ENCODE measurements around the gene CRY1. TPM values are rescaled to one million over a fixed set of nuclear protein-coding genes. Genes with fewer than 3 reads are reported as not detected.

CRY1 gene
- total RNA-seq, 1 experiment from 2014 or later: 19.4 TPM

GRCh38 chr12:106955377-106956047, 137.8 kb downstream of the CRY1 start, which contains the start of gene TMEM263:
Gene TMEM263 (plus strand): TSS chr12:106955907. CDS start chr12:106967117, 11,210 bp downstream.
- BruUV-seq (replicated peaks): no TSS peak
- Histone ChIP-seq H3K9me3 (no peaks in the 10 kb centered on the region), H3K4me1 (no peaks in the 10 kb centered on the region; the same call in 1 of the 2 replicates), H3K27me3 (replicated peaks; ENCODE audit: control insufficient read depth, insufficient read depth, low read length) (no peaks in the 10 kb centered on the region), H3K4me3 (ENCODE audit: low read depth, low read length) (peak within 1 kb of the TSS; percentile 65), H3K36me3 (ENCODE audit: control insufficient read depth, insufficient read depth, low read length) (no peaks in the 10 kb centered on the region)
- intact Hi-C loops (cut with micrococcal nuclease; ENCODE audit: unreplicated experiment): loop anchor here (1.0 to 5.0 kb wide), 2 partner anchors 137 to 183 kb away; partner anchors contain the start of gene RIC8B
- POLR2A ChIA-PET: interaction anchor here (0.6 to 1.8 kb wide), 10 partner anchors 8 to 598 kb away, joined by 3 to 12 read pairs (median 4); partner anchors contain the start of genes MTERF2 and POLR3B
- Mint-ChIP-seq H3K4me3 (ENCODE audit: unreplicated experiment) (peak within 1 kb of the TSS; percentile 97), H3K27ac (ENCODE audit: unreplicated experiment) (peak within 1 kb of the TSS; percentile 99), H3K36me3 (ENCODE audit: insufficient read depth, unreplicated experiment) (peaks cover 11% of the 10 kb centered on the region), H3K9me3 (ENCODE audit: unreplicated experiment) (no peaks in the 10 kb centered on the region), H3K27me3 (ENCODE audit: insufficient read depth, unreplicated experiment) (no peaks in the 10 kb centered on the region), H3K4me1 (ENCODE audit: low read depth, unreplicated experiment) (no peaks in the 10 kb centered on the region)
- peak; percentile 95 to 97 for DNase-seq
- CTCF ChIA-PET: interaction anchor here (0.6 to 1.5 kb wide), 5 partner anchors 14 to 597 kb away, joined by 3 to 7 read pairs (median 5); partner anchors contain the start of gene POLR3B
- TF ChIP-seq CTCF (IDR thresholded peaks at IDR 0.05; ENCODE audit: insufficient read depth in 1 of 2, low read depth in 1 of 2, low read length in 1 of 2, severe bottlenecking in 1 of 2, unreplicated experiment in 1 of 2): no peak

- peaks cover 3% of the 10 kb centered on the region for H3K27me3 Mint-ChIP-seq (ENCODE audit: insufficient read depth, unreplicated experiment)
- H3K4me1 Mint-ChIP-seq (ENCODE audit: low read depth, unreplicated experiment): no peaks in the 10 kb centered on the region
- Histone ChIP-seq H3K27me3 (replicated peaks; ENCODE audit: control insufficient read depth, insufficient read depth, low read length) (no peaks in the 10 kb centered on the region), H3K4me1 (no peaks in the 10 kb centered on the region; the same call in 1 of the 2 replicates), H3K4me3 (ENCODE audit: low read depth, low read length) (peak overlapping the region; percentile 65), H3K36me3 (ENCODE audit: control insufficient read depth, insufficient read depth, low read length) (no peaks in the 10 kb centered on the region), H3K9me3 (no peaks in the 10 kb centered on the region; the same call in 1 of the 2 replicates)
- peaks cover 7% of the 10 kb centered on the region for H3K9me3 Mint-ChIP-seq (ENCODE audit: unreplicated experiment)
- peaks cover 11% of the 10 kb centered on the region for H3K36me3 Mint-ChIP-seq (ENCODE audit: insufficient read depth, unreplicated experiment)
- ChIA-PET POLR2A (interaction anchor here (0.6 to 1.6 kb wide), 7 partner anchors 8 to 418 kb away, joined by 3 to 12 read pairs (median 3); partner anchors contain the start of gene MTERF2), CTCF (interaction anchor here (0.6 to 1.4 kb wide), 3 partner anchors 23 to 36 kb away, joined by 3 to 5 read pairs (median 3); partner anchors contain the start of gene MTERF2)
- DNase-seq: peak in 1 of 2 experiments; percentile 18
- TF ChIP-seq CTCF (IDR thresholded peaks at IDR 0.05; ENCODE audit: insufficient read depth in 1 of 2, low read depth in 1 of 2, low read length in 1 of 2, severe bottlenecking in 1 of 2, unreplicated experiment in 1 of 2): no peak
- intact Hi-C loops (cut with micrococcal nuclease; ENCODE audit: unreplicated experiment): loop anchor here (1.0 to 5.0 kb wide), 2 partner anchors 138 to 182 kb away; partner anchors contain the start of gene RIC8B
- peak overlapping the region; percentile 87 for H3K27ac Mint-ChIP-seq (ENCODE audit: unreplicated experiment)
- peak overlapping the region; percentile 97 for H3K4me3 Mint-ChIP-seq (ENCODE audit: unreplicated experiment)
- TSS peak; percentile 60 for BruUV-seq (replicated peaks)
Measured at GRCh38 chr12:106954462-106955376, 138.6 kb downstream of the CRY1 start.
